ENCODE data around the gene EHD1.

- TF ChIP-seq CTCF (IDR thresholded peaks at IDR 0.05 in 8 of 11, conservative IDR thresholded peaks at IDR 0.05 in 3 of 11) (no peak), POLR2AphosphoS5 (IDR thresholded peaks at IDR 0.05) (no peak)
These were observed 30.3 kb upstream of the EHD1 start for GRCh38 chr11:64908766-64909165.
